Hindlimb muscle (tissue), 1 donor: Measurements from ENCODE around the gene UBE2I. TPM values are rescaled to one million over a fixed set of nuclear protein-coding genes. Genes with fewer than 3 reads are reported as not detected.

Source experiments
- DNase-seq: peaks from one replicate; pipeline ENCODE4 v3.0.0-alpha.2; 2013
- polyA plus RNA-seq: library from polyadenylated mRNA; unstranded; fragments of 120-200 nt; gene quantifications from one replicate; pipeline ENCODE4 v1.2.1, GENCODE V29; 2013; ENCODE audit not compliant: insufficient read length

UBE2I gene
- polyA plus RNA-seq, 1 donor = 101 TPM

DNA sequence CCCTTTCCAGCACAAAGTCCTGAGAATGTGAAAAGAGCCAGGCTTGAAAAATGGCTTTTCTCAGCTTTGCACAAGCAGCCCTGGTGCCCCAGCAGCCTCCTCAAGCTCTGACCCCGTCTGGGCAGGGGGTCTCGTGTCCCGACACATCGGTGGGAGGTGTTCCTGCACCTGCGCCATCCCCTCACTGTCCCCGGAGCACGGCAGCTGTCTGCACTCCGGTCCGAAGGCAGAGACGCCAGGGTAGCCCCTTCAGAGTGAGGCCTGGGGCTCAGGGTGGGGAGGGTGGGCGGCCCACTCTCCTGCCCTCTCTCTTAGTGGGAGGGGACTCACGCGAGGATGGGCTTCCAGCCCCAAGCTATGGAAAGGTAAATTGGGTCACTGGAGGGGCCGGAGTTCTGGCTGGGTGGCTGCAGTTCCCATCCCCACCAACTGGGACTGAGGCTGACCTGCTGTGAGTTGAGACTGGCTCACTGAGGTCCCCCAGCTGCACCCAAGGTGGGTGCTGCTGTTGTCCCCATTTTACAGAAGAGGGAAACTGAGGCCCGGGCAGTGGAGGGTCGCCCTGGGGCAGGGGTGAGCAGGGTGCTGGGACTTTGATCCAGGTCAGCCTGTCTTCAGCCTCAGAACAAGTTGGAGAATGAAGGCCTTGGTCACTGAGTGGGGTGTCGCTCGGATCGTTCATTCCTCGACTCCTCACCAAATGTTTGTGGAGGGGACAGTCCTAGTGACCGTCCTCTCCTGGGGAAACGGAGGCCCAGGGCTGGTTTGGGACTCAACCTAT, 21.7 kb downstream of the UBE2I start:
- DNase-seq = no peak

DNA sequence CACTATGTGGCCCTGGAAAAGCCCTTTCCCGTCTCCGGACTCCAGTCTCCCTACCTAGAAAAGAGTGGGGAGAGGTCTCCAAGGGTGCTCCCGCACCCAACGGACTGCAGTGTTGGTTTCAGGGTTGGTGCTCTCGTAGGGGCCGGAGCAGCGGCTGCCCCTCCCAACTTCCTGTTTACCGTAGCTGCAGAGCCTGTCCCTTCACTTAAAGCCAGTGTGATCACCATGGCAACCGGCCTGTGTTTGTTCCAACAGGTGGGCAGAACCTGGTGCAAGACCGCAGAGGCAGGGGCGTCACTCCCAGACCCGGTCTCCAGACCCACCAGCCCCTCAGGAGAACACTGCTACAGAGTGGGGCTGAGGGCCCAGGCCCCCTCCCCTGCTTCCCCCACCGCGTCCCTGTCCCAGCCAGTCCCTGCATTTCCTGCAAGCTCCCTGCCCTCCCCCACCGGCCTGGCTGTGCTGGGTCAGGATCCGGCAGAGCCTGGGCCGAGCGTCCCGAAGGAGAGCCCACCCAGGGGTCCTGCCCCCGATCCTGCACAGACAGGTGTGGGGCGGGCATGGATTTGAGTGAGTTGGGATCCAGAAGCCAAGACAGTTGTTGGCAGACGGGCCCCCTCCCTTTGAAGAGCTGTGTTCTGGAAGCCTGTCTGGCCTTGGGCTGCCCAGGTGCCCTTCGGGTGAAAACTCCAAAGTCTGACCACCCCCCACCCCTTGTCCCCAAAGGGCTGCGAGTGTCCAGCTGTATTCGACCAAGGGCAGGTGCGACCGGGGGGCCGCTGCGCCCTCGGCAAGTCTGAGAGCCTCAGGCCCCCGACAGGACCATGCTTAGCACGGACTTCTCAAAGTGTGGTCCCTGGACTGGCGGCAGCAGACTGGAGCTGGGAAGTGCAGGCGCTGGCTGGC, 22.5 kb downstream of the UBE2I start:
- DNase-seq = peak; percentile 37

- no peak for DNase-seq
Observed at GRCh38 chr16:1332618-1333148, 23.2 kb downstream of the UBE2I start.

DNA sequence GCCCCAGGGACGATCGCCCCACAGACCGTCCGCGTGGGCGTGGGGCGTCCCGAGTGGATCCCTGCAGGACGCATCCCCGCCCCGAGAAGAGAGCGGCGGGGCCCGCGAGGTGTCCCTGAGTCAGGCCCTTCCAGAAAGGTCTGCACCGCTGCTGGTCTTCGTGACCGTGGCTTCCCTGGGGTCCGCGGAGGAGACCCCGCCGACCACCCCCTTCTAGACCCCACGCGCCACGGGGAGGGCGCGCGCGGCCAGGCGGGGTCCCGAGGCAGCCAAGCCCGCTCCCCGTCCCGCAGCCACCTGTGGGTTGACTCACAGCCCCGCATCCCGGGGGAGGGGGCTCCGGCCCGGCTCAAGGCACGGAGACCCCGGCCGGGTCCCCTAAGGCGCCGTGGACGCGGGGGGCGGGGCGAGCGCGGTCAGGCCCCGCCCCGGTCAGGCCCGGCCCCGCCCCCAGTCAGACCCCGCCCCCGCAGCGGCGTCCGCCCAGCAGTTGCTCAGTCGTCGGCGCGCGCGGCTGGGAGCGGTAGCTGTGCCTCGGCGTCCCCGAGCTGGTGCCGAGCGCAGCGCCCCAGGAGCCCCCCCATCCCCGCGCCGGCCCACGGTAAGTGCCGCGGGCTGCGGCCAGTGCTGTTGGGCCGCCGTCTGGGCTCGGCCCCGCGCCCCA, 23.8 kb downstream of the UBE2I start, which contains the start of gene BAIAP3:
TSS of gene BAIAP3 (plus strand) at position 497 of the 664 bp plus-strand sequence. CDS start 4,905 bp downstream, outside the sequence.
- no peak for DNase-seq

GRCh38 chr16:1333854-1334700, 24.6 kb downstream of the UBE2I start:
- DNase-seq = no peak

GRCh38 chr16:1334739-1335138, 25.3 kb downstream of the UBE2I start:
- no peak for DNase-seq

GRCh38 chr16:1335211-1335971, 26.0 kb downstream of the UBE2I start:
- no peak for DNase-seq

DNA sequence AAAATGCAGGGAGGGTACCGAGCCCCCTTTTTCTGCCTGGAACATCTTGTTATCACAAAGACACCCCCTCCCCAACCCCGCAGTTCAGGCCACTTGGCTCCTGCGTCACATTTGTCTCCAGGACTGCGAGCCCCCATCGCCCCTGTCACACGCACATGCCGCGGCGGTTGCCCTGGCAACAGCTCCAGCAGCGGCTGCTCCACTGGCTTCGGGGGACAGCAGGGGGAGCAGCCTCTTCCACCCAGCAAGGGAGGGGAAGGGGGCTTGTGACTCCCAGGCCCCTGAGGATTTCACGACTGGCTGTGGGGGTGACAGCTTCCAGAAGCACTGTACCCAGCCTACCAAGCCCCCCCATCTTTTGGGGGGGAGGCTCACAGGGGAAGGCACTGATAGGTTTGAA, 26.6 kb downstream of the UBE2I start:
- DNase-seq = no peak

DNA sequence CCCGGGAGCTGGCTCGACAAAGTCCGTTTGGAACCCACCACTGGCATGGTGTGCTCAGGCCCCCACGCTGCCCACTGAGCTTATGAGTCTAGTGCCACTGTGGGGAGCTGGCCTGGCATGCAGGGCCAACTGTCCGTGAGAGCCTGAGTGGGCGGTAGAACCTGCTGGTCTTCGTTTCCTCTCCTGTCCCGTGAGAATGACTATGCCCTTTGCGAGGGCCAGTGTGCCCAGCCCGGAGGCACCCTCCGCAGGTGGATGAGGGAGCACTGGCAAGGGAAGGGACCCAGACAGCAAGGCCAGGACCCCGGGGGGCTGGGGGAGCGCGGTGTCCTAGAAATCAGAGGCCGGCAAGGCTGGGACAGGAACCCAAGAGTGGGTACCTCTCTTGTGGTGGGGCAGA, 27.2 kb downstream of the UBE2I start:
- DNase-seq = no peak

DNA sequence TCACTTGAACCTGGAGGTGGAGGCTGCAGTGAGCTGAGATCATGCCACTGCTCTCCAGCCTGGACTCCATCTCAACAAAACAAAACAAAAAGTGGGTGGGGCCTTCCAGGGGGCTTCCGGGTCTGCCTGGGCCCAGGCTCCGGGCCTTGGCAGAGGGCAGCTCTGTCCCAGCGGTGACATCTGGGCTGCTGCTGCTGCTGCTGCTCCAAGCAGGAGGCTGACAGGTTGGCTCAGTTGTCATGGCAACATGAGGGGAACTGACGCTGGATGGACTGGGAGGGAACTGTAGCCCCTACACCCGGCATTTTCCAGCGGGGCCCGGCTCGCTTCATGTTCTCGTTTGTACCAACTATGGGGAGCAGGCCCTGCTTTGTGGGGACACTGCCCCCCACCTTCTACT, 28.1 kb downstream of the UBE2I start:
- no peak for DNase-seq

DNA sequence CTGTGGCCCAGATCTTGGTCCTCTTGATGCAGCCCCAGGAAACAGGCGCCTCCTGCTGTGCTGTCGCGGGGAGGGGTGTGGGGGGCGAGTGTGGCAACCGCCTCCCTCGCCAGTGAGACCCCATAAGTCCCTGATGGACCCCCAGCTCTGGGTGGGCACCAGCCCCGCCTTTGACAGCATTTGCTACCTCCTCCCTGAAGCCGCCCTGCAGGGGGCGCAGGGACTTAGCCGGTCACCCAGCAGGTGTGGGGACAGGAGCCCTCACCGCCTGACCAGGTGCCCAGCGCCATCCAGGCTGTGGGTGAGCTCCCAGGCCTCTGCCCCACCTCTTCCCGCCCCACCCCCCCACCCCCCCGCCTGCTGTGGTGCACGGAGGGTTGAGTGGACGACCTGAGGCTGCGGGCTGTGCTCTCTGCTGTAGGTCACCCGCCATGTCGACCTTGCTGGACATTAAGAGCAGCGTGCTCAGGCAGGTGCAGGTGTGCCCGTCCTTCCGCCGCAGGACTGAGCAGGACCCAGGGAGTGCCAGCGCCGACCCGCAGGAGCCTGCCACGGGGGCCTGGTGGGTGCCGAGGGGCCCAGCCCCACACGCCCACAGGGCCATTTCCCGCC, 28.8 kb downstream of the UBE2I start:
- DNase-seq = no peak

DNA sequence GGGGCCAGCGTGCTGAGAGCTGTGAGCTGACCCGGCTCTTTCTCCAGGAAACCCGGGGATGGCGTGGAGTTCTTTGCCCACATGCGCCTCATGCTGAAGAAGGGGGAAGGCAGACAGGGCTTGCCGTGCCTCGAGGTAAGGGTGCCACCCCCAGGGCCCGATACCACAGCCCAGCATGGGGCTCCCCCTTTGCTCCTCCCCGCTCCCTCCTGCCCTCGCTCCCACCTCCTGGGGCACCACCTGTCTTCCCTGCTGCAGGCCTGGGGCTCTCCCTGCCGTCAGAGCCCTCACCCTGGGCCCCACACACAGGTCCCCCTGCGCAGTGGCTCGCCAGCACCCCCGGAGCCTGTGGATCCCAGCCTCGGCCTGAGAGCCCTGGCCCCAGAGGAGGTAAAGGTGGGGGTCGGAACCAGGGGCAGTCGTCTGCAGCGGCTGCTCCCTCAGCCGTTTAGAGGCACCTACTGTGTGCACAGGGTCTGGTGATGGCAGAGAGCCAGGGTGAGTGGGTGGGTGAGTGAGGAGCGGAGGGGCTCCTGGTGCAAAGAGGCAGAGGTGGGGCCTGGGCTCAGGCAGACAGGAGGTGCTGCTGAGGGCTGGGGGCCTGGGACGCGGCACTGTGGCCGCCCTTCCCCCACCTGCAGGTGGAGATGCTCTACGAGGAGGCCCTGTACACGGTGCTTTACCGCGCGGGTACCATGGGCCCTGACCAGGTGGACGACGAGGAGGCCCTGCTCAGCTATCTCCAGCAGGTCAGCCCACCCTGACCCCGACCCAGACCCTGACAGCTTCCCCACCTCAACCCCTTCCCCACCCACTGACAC, 29.6 kb downstream of the UBE2I start:
- DNase-seq = no peak

DNA sequence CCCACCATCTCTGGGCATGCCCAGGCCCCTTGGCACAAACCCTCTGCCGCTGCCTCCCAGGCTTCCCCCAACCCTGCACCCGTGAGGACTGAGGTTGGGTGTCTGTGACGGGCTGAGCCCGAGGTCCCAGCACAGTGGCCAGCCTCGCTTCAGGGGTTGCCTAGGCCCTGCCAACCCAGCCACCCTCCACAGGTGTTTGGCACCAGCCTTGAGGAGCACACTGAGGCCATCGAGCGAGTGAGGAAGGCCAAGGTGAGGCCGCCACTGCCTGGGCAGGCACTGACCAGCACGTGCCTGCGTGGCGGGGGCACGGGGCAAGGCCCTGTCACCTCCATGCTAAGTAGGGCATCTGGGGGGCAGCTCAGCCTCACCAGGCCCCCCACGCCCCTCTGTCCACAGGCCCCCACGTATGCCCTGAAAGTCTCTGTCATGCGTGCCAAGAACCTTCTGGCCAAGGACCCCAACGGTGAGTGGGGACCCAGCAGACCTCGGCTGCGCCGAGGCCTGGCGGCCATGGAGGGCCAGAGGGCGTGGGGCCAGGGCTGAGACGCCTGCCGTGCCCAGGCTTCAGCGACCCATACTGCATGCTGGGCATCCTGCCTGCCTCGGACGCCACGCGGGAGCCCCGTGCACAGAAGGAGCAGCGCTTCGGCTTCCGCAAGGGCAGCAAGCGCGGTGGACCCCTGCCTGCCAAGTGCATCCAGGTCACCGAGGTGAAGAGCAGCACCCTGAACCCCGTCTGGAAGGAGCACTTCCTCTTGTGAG, 31.5 kb downstream of the UBE2I start:
- DNase-seq = no peak

GRCh38 chr16:1341495-1342420, 32.3 kb downstream of the UBE2I start:
- DNase-seq = no peak

- peak; percentile 57 for DNase-seq
Observed at GRCh38 chr16:1342526-1343427, 33.3 kb downstream of the UBE2I start.

DNA sequence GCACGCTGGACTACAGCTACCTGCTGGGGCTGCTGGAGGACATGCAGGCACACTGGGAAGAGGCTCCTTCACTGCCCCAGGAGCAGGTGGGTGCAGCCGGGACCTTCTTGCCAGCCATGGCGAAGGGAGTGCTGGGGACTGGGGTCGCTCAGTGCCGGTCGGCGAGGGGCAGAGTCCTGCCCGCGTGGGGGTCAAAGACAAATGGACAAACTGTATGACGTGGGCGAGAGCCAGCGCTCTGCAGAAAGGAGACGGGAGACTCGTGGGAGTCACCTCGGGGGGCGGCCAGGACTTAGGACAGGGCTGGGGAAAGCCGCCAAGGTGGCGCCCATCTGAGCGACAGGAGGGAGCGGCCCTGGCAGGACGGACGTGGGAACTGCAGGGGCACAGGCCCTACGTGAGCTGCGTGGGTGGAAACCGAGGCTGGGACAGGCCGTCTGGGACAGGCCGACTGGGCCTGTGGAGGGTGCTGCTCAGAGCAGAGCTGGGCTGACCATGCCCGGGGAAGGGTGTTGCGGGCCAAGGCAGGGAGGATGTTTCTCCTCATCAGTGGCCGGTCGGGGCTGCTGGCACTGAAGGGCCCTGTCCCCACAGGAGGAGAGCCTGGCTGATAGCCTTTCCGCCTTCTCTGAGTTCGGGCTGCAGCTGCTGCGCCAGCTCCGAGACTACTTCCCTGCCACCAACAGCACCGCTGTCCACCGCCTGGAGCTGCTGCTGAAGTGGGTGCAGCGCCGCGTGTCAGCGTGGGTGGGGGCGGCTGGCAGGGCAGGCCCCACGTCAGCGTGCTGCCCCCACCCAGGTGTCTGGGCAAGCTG, 34.2 kb downstream of the UBE2I start:
- no peak for DNase-seq
